GM11168 (cell line): ENCODE data around the gene KRTAP5-9.
"Not testable (repeated sequence)": the region's sequence is repeated elsewhere in the genome, so short reads cannot be mapped to it uniquely, and the experiment has no call there.

ENCODE experiments used
- in situ Hi-C: fragments of 300-500 bp; cut with MboI; formaldehyde crosslinking; loops from one replicate; pipeline ENCODE4 v1.12.0; 2022; ENCODE audit warnings: low sequenced_read_pairs; ENCODE audit not compliant: unreplicated experiment

Gene KRTAP5-9

DNA sequence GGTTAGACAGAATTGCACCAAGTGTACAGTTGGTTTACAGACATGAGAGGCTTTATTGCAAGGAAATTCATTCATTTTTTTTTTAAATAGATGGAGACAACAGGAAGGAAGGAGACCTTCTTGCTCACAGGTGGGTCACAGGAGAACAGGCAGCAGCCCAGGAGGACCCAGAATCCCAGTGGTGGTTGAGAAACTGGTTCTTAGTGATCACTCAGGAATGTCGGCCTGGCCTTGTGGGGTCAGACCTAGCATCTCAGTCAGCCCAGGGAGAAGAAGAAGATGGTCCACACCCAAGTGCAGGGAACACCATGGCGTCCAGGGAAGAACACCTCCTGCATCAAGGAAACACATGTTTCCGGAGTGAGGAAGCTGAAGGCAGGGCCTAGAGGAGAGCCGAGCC is 33.6 kb downstream of the KRTAP5-9 start:
- in situ Hi-C loops: no loop called here

DNA sequence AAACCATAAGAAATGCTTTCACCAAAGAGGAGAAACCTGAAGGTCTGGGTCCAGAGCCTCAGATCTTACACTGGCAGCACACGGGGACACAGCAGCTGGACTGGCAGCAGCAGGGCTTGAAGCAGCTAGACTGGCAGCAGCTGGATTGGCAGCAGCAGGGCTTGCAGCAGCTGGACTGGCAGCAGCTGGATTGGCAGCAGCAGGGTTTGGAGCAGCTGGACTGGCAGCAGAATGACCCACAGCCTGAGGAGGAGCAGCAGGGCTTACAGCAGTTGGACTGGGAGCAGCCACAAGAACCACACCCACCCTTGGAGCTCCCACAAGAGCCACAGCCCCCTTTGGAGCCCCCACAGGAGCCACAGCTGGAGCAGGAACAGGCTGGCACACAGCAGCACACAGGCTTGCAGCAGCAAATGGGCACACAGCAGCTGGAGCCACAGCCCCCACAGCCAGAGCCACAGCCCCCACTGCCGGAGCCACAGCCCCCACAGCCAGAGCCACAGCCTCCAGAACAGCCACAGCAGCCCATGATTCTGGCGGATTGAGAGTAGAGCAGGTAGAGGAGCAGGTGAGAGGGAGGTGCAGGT is 34.2 kb downstream of the KRTAP5-9 start, which contains the start of gene KRTAP5-11:
Gene KRTAP5-11 (minus strand): TSS at position 567 of the 587 bp plus-strand sequence. CDS start 38 bp downstream, at position 529.
- in situ Hi-C loops: no loop called here

- in situ Hi-C loops: not testable (repeated sequence)
Measured at GRCh38 chr11:71582969-71583368, 34.7 kb downstream of the KRTAP5-9 start.

- in situ Hi-C loops: not testable (repeated sequence)
Measured at GRCh38 chr11:71585673-71586072, 37.5 kb downstream of the KRTAP5-9 start.

DNA sequence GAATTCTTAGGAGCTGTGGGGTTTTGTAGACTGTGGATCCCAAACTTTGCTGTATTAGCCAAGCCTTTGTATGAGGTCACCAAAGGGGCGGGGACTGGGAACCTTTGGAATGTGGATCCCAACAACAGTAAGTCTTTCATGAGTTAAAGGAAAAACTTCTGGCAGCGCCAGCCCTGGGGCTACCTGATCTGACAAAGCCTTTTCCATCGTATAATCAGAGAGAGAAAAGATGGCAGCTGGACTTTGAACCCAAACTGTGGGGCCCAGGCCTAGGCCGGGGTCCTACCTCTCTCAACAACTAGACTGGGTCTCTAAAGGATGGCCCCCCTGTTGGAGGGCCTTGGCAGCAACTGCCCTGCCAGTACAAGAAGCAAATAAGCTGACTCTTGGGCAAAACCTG is 40.1 kb downstream of the KRTAP5-9 start:
- in situ Hi-C loops: not testable (repeated sequence)

DNA sequence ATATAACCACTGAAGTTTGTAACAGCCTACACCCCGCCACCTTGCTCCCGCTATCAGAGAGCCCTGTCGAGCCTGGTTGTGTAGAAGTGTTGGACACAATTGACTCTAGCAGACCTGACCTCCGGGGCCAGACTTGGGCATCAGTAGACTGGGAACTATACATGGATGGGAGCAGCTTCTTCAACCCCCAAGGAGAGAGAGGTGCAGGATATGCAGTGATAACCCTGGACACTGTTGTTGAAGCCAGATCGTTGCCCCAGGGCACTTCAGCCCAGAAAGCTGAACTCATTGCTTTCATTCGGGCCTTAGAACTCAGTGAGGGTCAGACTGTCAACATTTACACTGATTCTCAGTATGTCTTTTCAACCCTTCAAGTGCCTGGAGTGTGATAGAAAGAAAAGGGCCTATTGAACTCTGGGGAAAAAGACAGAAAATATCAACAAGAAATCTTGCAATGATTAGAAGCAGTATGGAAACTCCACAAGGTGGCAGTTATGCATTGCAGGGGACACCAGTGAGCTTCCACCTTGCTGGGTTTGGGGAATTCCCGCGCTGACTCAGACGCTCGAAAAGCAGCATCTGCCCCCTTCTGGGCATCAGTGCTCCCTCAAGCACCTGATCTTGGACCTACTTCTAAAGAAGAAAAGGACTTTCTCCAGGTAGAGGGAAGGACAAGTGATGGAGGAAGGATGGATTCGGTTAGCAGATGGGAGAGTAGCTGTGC is 40.8 kb downstream of the KRTAP5-9 start:
- in situ Hi-C loops: not testable (repeated sequence)

DNA sequence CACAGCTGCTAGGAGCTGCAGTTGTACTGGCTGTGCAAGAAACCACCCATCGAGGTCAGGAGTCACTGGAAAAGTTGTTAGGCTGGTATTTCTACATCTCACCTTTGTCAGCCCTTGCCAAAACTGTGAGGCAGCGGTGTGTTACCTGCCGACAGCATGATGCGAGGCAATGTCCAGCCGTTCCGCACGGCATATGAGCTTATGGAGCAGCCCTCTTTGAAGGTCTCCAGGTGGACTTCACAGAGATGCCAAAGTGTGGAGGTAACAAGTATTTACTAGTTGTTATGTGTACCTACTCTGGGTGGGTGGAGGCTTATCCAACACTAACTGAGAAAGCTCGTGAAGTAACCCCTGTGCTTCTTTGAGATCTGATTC is 41.3 kb downstream of the KRTAP5-9 start:
- in situ Hi-C loops: not testable (repeated sequence)
